Measurements from ENCODE around the gene PDCD4. TPM values are rescaled to one million over a fixed set of nuclear protein-coding genes. Genes with fewer than 3 reads are reported as not detected.

The PDCD4 gene
- total and polyA plus RNA-seq, 2 of the 4 experiments (the other 2 are of a cell fraction) = 10.9 to 49.7 TPM

GRCh38 chr10:110835841-110836240 is 35.9 kb upstream of the PDCD4 start:
- Histone ChIP-seq H3K36me3 (ENCODE audit: control insufficient read depth, insufficient read depth, low read length) (no peaks in the 10 kb centered on the region), H2AK9ac (replicated peaks; ENCODE audit: low read depth, low read length, poor library complexity) (no peak overlapping the region), H3K27me3 (ENCODE audit: control insufficient read depth, insufficient read depth, low read length) (peaks cover 4% of the 10 kb centered on the region; the same call in 1 of the 2 replicates), H4K5ac (ENCODE audit: low read depth, low read length) (no peak overlapping the region), H2BK5ac (ENCODE audit: low read depth, low read length, poor library complexity, severe bottlenecking) (no peak overlapping the region), H3K4me3 (ENCODE audit: insufficient read depth, low read depth, low read length) (no peak overlapping the region), H2AK5ac (ENCODE audit: low read depth, low read length) (no peak overlapping the region), H2BK20ac (ENCODE audit: low read depth, low read length) (no peak overlapping the region), H3K14ac (replicated peaks; ENCODE audit: low read depth, low read length) (no peak overlapping the region), H3K4me2 (ENCODE audit: low read depth, low read length) (no peak overlapping the region), H3K18ac (ENCODE audit: low read depth, low read length) (no peak overlapping the region), H4K20me1 (ENCODE audit: insufficient read depth, low read length) (no peaks in the 10 kb centered on the region), H3K4ac (ENCODE audit: low read depth, low read length) (no peak overlapping the region), H2BK15ac (ENCODE audit: low read depth, low read length) (no peak overlapping the region), H2AFZ (replicated peaks; ENCODE audit: low read length, poor library complexity) (no peak overlapping the region), H3K4me1 (ENCODE audit: control insufficient read depth, insufficient read depth, low read length) (no peaks in the 10 kb centered on the region; the same call in 1 of the 2 replicates), H2BK120ac (ENCODE audit: low read depth, low read length) (no peak overlapping the region), H4K91ac (ENCODE audit: insufficient read depth, low read depth, low read length) (no peak overlapping the region), H3K9ac (ENCODE audit: low read depth, low read length) (no peak overlapping the region), H3K56ac (ENCODE audit: extremely low read depth, insufficient read depth, low read length) (no peak overlapping the region), H4K8ac (ENCODE audit: low read depth in 2 of 2, low read length in 2 of 2) (no peak overlapping the region), H3K79me1 (ENCODE audit: low read depth in 1 of 2, low read length in 2 of 2) (no peaks in the 10 kb centered on the region), H3K27ac (ENCODE audit: insufficient read depth, low read length) (no peak overlapping the region), H3K9me3 (ENCODE audit: control insufficient read depth, insufficient read depth, low read length) (no peaks in the 10 kb centered on the region), H3K9me1 (ENCODE audit: insufficient read depth, low read length) (no peaks in the 10 kb centered on the region), H3K23ac (ENCODE audit: low read depth, low read length) (no peak overlapping the region)
- in situ Hi-C loops (cut with MboI; ENCODE audit: low sequenced_read_pairs) (no loop called here), dilution Hi-C loops (cut with HindIII; ENCODE audit: low sequenced_read_pairs, unreplicated experiment) (no loop called here), intact Hi-C loops (cut with micrococcal nuclease) (no loop called here)
- ChIA-PET CTCF (interaction anchor here (0.8 kb wide), 1 partner anchor 12 kb away, joined by 3 read pairs; no protein-coding TSS in a partner anchor), POLR2A (ENCODE audit: unreplicated experiment) (no interaction called here)
- DNase-seq (no peak), ATAC-seq (ENCODE audit: low read depth) (no peak)
- WGBS, 2 experiments (ENCODE audit: extremely low coverage in 2 of 2, insufficient read length in 1 of 2) = no CpG with 5 or more reads among the region's 7 CpGs
- BruUV-seq (replicated peaks) = no TSS peak
- no peak for TF ChIP-seq RAD21 (IDR thresholded peaks at IDR 0.05; ENCODE audit: low read length)
- no peak for TF ChIP-seq CTCF (conservative IDR thresholded peaks at IDR 0.05; ENCODE audit: low read depth, low read length)
- no peak for TF ChIP-seq BHLHE40 (IDR thresholded peaks at IDR 0.05; ENCODE audit: low read depth, low read length)
- no peak for TF ChIP-seq NFE2L2 (IDR thresholded peaks at IDR 0.05; ENCODE audit: low read depth, low read length)

Measured in IMR-90 (cell line).